SHP77 (cell line): Measurements from ENCODE around the gene TRAPPC10.

Experiments used
- DNase-seq, 2 experiments: peaks; one replicate each; lab custom pipeline; 2025; lab: John Stamatoyannopoulos, UW

The TRAPPC10 gene

DNA sequence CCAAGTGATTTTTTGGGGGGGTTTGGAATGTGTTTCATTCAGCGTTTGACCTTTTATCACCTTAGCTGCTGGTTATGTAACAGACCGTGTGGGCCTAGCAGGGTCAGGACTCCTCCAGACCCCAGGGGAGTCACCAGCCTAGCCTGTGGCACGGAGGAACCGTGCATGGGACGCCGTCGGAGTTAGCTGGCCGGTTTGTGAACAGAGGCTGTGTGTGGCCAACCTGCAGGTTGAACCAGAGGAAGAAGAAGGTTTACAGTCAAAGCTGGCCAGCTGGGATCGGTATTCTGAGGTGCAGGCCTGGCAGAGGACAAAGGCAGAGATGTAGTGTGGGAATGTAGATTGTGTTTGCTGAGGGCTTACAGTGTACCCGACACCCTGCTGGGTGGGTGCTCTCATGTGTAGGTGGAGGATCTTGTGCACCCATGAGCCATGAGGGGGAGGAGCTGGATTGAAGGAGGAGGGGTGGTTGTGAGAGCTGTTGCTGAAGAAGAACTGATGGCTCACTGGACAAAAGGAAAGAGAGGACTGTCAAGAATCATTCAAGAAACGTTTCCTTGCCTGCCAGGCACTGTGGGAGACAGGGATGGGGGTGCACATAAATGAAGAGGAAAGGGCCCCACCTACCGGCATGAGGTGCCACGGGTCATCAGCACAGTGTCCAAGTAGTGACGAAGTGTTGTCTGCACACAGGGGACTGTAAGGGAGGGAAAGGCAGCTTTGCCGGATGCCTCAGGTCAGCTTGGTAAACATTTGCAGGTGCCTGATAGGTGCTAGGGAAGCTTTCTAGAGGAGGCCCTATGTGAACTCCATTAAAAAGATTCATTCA is 55.1 kb downstream of the TRAPPC10 start:
- no peak for DNase-seq

DNA sequence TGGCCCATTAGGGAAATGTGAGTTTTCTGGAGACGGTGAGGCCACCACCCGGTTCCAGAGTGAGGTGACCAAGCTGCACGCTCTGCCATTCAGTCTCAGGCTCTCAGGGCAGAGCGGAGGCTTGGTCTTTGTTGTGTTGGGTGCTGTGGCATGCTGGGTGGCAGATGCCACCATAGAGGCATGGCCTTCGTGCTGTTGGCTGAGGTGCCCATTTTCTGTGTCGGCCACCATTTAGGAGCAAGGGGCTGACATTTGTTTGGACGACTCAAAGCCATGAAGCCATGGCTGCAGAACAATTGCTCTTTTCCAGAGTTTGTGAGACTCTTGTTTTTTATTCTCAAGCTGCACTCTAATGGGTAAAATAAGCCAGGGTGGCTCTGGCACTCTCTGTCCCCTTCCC is 58.3 kb downstream of the TRAPPC10 start:
- DNase-seq, result no peak

DNA sequence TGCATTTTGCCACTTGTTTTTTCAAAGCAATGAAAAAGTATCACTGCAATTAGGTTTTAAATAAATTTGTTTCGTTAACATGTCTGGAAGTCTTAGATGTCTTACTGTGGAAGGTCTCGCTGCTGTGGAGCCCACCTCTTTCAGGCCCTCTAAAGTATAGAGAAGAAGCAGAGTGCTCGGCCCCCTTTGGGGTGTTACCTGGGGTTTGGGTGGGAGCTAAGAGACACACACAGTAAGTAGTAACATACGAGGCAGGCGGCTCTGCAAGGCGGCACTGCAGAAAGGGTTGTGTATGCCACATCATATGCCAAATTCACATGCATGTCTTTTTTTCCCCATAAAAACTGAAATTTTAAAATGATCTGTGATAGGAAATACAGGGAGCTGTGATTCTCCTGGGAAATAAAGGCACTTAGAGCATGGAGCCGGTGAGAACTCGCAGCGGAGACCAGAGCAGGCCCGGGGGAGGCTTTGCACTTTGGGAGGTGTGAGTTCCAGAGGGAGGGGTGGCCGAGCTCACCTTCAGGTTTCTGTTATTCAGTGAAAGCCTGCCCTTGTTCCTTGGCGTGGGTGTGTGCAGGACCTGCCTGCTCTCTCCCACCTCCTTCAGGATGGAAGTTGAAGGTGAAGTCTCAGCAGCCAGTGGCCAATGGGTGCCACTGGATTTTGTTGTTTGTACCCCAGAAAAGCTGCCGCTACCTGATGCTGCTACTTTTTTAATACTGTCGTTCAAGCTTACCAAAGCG is 59.4 kb downstream of the TRAPPC10 start:
- DNase-seq, result no peak

DNA sequence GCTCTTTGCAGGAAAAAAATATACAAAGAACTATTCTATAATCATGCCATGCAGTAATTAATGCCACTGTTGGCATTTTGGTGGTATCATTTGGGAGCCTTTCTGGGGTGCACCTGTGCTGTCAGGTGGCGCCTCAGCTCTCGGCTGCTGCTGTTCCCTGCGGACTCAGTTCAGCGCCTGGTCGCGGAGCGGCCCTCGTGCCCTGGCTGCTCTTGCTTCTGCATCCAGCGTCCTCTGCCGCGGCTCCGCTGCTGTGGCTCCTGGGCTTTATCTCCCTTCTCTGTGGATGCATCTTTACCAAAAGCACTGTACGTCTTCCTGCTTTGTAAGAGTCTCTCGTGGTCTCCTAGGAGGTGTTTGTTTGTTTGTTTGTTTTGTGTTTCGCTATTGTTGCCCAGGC is 60.0 kb downstream of the TRAPPC10 start:
- no peak for DNase-seq

DNA sequence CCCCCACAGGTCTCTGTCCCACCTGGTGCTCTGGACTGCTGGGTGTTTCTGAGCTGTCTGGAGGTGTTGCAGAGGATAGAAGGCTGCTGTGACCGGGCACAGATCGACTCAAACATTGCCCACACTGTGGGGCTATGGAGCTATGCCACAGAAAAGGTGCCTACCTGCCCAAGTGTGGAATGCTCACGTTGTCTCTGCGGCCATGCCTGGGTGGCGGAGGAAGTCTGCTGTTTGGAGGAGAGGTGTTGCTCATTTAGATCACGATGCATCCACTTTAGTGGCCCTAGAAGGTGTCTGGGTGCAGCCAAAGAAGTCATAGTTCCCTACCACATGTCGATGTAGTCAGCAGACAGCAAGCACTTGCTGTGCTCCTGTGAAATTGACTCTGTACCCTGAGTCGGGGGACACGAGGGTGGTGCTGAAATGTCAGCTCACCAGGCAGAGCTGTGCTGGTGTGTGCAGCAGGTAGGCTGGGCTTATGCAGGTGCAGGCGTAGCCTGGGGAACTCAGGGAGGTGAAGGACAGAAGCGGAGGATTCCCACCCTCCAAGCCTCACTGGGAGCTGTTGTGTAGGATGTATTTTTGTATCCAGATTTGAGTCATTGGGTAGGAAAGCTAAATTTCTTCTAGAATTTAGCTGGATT is 62.3 kb downstream of the TRAPPC10 start:
- DNase-seq, result no peak

DNA sequence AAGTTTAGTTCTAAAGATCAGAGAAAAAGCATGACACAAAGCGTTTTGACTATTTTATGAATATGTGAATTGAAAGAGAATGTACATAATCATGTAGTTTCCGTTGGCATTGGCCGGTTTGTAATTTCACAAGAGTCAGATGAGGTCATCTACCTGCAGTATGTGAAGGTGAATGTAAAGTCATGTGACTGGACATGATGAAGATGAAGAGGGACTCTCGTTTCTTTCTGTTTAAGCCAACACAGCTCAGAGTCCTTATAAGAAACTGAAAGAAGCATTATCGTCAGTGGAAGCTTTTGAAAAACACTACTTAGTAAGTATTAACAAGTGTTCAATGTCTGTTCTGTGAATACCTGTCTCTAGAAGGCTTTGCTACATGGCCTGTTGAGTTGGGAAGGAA is 64.2 kb downstream of the TRAPPC10 start:
- no peak for DNase-seq

DNA sequence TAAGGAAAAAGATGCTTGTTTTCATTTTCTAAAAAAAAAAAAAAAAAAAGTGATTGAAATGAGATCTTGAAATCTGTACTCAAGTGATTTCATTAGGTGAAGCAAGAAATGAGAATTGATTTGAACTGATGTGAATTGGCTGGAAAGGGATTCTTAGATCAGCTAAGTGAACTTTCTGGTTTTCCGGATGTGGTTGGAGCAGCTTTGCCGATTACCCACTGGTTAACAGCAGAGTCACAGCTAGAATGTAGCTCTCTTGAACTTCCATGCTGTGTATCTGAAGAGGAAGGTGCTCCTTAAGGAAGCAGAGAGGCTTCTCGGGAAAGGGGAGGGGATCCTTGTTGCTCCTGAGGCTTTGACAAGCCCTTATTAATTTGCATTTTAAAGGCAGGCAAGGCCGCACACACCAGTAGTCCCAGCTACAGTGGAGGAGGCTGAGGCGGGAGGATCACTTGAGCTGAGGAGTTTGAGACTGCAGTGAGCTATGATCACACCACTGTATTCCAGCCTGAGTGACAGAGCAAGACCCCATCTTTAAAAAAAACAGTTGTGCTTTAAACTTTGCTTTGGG is 66.4 kb downstream of the TRAPPC10 start:
- DNase-seq, result no peak

DNA sequence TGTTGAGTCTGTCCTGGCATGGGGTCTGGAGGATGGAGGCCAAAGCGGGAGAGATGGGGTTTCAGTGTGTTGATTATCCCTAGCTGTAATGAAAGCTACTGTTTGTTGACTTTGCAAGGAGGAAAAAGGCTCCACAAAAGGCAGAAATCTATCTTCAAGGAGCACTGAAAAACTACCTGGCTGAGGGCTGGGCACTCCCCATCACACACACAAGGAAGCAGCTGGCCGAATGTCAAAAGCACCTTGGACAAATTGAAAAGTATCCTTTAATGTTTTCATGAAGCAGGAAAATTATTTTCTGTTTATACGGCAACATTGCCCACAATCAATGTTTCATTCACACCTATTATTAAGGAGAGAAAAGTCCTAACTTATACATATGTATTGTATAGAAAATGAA is 67.3 kb downstream of the TRAPPC10 start:
- no peak for DNase-seq

DNA sequence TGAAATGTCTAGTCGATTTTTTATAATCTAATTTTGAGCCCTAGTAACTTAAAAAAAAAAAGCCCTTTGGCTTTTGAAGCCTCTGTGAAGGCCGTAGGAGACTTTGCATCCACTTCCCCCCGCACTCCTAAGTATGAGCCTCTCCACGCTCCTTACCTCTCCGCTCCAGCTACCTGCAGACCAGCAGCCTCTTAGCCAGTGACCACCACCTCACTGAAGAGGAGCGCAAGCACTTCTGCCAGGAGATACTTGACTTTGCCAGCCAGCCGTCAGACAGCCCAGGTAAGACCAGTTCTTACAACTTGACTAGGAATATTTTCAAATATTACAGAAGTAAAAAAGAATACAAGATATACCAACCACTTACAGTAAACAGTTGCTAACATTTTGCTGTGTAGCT is 67.7 kb downstream of the TRAPPC10 start:
- no peak for DNase-seq

DNA sequence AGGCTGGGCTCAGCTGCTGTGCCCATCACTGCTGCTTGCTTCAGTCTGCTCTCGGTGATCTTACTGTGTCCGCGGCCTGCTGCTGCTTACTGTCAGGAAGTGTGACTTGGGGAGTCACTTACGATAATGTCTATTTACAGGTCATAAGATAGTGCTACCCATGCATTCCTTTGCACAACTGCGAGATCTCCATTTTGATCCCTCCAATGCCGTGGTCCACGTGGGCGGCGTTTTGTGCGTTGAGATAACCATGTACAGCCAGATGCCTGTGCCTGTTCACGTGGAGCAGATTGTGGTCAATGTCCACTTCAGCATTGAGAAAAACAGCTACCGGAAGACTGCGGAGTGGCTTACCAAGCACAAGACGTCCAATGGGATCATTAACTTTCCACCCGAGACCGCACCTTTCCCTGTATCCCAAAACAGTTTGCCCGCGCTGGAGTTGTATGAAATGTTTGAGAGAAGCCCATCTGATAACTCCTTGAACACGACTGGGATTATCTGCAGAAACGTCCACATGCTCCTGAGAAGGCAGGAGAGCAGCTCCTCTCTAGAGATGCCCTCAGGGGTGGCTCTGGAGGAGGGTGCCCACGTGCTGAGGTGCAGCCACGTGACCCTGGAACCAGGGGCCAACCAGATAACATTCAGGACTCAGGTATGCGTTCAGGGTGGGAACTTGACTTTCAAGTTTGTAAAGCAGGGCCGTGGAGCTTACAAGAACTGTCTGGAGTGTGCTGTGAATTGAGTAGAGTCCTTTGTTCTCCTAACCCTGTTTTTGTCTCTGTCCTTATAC is 70.7 kb downstream of the TRAPPC10 start:
- no peak for DNase-seq

DNA sequence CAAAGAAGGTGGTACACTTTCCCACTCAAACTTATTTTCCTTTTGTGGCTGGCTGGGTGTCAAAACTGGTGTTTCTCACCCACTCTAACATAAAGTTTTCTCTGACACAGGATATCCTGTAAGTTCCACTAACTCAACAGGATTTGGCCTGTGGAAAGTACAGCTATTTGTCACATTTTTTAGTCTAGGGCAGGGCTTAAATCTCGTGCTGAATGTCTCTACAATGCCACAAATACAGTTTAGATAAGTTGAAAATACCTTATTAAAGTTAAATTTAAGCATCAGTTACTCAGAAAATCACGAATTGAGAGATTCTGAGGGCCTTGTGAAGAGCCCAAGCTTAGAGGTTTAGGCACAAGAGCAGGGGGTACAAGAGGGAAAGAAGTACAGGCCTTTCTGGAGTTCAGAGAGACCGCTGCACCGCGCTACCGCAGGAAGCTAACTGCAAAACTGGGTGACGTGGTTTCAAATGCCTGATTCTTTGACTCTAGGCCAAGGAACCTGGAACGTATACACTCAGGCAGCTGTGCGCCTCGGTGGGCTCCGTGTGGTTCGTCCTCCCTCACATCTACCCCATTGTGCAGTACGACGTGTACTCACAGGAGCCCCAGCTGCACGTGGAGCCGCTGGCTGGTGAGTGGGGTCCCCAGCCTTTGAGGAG is 71.7 kb downstream of the TRAPPC10 start:
- DNase-seq, result no peak

DNA sequence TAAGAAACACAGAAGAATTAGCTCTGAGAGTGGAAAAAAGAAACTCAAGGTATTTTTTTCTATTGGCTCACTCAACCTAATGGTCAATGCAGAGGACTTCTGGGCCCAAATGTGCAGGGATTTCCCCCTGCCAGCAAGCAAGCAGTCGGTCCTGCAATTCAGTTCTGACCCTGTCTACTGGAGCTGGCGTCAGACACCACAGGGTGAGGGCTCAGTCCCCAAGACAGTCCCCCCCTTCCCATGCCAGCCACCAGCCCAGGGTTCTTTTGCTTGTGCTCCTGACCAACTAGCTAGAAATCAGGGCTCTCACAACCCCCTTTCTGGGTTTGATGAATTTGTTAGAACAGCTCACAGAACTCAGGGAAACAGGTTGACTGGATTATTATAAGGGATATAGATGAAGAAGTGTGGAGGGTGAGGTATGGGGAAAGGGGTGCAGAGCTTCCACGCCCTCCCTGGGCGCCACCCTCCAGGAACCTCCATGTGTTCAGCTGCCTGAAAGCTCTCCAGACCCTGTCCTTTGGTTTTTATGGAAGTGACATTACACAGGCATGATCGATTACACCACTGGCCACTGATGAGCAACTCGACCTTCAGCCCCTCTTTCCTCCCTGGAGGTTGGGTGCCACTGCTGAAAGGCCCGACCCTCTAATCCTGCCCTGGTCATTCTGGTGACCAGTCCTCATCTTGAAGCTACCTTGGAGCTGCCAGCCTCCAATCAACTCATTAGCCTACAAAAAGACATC is 72.6 kb downstream of the TRAPPC10 start:
- no peak for DNase-seq

DNA sequence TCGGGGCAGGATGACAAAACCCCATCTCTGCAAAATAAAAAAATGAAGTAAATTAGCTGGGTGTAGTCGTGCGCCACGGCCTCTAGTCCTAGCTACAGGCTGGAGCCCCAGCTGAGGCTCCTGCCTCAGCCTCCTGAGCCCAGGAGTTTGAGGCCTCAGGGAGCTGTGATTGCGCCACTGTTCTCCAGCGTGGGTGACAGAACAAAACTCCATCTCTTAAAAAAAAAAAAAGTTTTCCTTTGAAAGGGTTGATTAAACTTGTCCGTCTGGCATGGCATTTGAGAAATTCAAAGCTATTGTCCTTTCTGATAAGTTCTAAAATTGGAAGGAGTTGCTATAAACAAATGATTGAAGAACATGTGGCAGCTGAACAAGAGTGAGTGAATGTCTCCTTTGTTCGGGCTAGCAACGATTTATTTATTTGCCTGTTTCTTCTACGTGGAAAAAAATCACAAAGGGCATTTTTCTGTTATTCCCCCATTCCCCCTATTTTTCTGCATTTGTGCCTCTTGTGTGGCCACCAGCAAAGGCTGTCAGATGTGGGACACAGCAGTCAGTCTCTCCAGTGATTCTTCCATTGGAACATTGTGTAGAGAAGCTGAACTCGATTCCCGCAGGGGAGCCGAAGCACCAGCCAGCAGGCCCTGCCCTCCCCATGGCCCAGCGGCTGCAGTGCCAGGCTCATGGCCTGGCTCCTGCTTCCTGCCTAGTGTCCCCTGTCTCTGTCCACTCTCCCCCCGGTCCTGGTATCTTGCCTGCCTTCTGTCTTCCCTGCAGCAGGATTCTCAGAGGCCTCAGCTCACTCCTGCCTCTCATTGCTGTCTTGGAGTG is 73.6 kb downstream of the TRAPPC10 start:
- DNase-seq, result no peak

DNA sequence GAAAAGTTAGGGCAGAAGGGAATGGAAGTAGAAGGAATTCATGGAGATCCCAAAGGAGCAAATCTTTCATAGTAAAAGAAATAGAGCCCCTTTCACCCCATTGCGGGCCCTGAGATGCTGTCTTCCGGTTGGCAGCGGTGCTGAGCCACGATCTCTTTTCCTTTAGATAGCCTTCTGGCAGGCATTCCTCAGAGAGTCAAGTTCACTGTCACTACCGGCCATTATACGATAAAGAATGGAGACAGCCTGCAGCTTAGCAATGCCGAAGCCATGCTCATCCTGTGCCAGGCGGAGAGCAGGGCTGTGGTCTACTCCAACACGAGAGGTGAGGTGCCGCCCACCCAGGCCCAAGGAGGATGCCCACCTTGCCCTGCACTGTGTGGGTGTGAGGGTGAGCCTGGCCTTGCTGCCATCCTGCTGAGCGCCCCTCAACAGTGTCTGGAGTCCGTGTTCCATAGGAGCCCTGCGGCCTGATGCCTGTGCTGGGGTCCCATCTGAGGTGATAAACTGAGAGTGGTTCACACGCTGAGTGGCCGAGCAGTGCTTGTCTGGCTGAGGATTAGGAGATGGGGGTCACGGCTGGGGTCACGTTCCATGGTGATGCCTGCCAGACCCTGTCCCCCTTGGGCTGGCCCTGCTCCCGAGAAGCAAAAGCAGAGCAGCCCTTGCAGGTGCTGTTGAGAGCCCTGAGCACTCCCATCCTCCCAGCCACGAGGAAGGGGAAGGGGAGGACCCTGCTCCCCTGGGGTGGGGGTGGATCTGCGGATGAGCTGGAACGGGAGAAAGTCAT is 74.7 kb downstream of the TRAPPC10 start:
- no peak for DNase-seq

DNA sequence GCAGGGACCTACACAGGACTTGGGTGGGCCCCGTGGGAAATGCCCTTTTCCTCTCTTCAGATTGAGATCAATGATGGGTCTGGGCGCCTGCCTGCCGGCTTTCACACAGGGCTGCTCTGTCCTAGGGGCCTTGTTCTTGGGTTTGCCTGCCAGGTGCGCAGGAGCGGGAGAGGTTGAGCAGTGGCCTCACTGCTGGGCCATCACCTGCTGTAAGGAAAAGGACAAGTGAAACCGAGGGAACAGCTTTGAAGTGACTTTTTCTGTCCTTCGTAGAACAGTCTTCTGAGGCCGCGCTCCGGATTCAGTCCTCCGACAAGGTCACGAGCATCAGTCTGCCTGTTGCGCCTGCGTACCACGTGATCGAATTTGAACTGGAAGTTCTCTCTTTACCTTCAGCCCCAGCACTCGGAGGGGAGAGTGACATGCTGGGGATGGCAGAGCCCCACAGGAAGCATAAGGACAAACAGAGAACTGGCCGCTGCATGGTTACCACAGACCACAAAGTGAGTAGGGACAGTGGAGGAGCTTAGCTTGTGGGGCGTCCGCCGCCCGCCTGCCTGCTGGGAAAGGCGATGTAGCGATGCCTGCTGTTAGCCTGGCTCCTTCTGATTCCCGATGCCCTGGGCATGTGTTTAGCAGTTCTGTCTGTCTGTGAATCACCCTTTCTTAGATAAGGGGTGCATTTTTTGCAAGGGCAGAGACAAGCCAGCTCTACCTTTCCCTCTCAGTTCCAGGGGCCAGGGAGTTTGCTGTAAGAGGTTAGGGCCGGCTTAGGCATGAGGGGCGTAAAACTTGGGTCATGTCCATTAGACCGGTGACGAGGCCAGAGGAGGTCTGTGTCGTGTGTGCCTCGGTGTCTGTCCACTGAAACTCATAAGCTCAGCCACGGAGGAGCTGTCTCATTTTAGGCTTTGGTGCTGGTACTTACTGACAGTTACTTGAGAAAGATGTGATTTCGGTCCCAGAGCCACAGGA is 75.6 kb downstream of the TRAPPC10 start:
- DNase-seq, result no peak

DNA sequence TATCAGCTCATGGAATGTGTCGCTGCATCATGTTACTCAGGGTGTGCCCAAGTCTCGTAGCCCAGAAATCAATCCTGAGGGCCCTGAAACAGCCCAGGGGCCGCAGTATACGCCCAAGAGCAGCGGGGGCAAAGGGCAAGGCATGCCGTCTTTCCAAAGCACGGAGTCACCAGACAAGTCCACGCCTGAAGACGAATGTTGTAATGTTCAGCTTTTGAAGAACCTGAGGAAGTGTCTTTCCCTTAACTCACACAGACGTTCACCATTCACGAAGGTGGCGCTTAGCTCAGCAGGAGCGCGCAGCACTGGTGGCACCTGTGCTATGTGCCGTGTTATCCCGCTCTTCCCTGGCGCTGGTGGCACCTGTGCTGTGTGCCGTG is 76.3 kb downstream of the TRAPPC10 start:
- DNase-seq, result no peak

DNA sequence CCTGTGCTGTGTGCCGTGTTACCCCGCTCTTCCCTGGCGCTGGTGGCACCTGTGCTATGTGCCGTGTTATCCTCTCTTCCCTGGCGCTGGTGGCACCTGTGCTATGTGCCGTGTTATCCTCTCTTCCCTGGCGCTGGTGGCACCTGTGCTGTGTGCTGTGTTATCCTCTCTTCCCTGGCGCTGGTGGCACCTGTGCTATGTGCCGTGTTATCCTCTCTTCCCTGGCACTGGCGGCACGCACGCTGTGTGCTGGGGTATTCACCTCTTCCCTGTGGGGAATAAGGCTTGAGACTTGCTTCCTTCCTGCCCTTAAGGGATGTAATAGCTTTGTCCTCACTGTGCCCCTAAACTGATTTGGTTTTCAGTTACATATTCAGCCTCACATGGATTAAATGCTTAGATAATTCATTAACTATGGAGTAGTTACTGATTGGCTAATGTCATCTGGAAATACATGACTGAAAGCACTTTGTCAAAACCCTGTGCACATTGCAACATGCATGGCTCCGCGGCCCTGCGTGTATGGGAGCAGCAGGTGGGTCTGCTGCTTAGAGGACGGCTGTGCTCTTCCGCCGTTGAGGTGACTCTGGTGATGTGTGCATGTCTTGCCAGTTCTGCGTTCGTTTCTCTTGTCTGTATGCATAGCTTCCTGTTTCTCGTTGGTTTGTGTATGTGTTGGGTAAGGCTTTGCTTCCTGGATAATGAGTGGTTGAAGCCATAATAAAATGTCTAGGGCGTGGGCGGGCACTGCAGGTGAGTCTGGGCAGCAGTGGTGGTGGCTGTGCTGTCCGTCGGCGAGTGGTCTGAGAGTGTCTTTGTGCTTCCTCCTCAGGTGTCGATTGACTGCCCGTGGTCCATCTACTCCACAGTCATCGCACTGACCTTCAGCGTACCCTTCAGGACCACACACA is 77.1 kb downstream of the TRAPPC10 start:
- no peak for DNase-seq
